Neural crest cell (in vitro differentiated cells): ENCODE data around the gene MYBPC2. TPM values are rescaled to one million over a fixed set of nuclear protein-coding genes. Genes with fewer than 3 reads are reported as not detected.

Source experiments
- DNase-seq: peaks from one replicate; pipeline ENCODE4 v3.0.0; 2021; ENCODE audit warnings: low read depth, mixed read lengths, low spot score
- H3K27ac Mint-ChIP-seq: one replicate; pipeline ENCODE4 v1.8.0; 2021; ENCODE audit warnings: mild to moderate bottlenecking, mixed read lengths; ENCODE audit not compliant: unreplicated experiment
- H3K27me3 Mint-ChIP-seq: 2 replicates; pipeline ENCODE4 v1.8.0; 2021; ENCODE audit warnings: low read depth, mild to moderate bottlenecking, mixed read lengths
- H3K36me3 Mint-ChIP-seq: 2 replicates; pipeline ENCODE4 v1.8.0; 2021; ENCODE audit warnings: low read depth, mild to moderate bottlenecking, mixed read lengths
- H3K4me1 Mint-ChIP-seq: 2 replicates; pipeline ENCODE4 v1.8.0; 2021; ENCODE audit warnings: mixed read lengths
- H3K4me3 Mint-ChIP-seq: one replicate; pipeline ENCODE4 v1.8.0; 2021; ENCODE audit warnings: mild to moderate bottlenecking, mixed read lengths
- H3K9me3 Mint-ChIP-seq: 2 replicates; pipeline ENCODE4 v1.8.0; 2021; ENCODE audit warnings: mixed read lengths
- CTCF ChIP-seq: fragments of 200-600 bp; sonication (generic); conservative IDR thresholded peaks from 2 replicates; pipeline ENCODE4 v1.5.0; 2021; ENCODE audit warnings: antibody characterized with exemption, mild to moderate bottlenecking
- total RNA-seq: library from RNA; stranded (reverse); gene quantifications from 2 replicates; pipeline ENCODE4 v1.2.1, GENCODE V29; 2021

MYBPC2 gene
- total RNA-seq, 1 donor from 2014 or later = not detected

GRCh38 chr19:50412419-50412818 is 20.3 kb upstream of the MYBPC2 start:
- no peak overlapping the region for H3K27ac Mint-ChIP-seq
- no peak overlapping the region for H3K4me3 Mint-ChIP-seq
- TF ChIP-seq CTCF = no peak
- H3K9me3 Mint-ChIP-seq = no peaks in the 10 kb centered on the region
- peaks cover 4% of the 10 kb centered on the region for H3K4me1 Mint-ChIP-seq
- DNase-seq = no peak
- H3K27me3 Mint-ChIP-seq = no peaks in the 10 kb centered on the region
- H3K36me3 Mint-ChIP-seq = peaks cover 3% of the 10 kb centered on the region

DNA sequence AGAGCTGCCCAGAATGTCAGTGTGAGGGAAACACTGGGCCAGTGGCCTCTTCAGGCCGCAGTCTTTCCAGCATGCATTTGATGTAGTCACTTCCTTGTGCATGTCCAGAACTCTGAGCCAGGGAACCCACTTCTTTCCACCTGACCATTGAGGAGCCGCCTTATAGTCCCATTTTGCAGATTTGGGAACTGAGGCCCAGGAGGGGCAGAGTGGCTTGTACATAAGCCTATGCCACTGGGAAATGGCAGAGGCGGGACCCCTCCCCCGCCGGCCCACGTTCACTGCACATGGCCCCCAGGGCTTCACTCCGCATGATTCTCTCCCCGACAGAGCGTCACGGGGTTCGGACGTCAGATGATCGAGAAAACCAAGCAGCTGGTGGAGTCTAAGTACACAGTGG is 19.6 kb upstream of the MYBPC2 start:
- H3K36me3 Mint-ChIP-seq = peaks cover 3% of the 10 kb centered on the region
- H3K27ac Mint-ChIP-seq = no peak overlapping the region

GRCh38 chr19:50413531-50413930 is 19.2 kb upstream of the MYBPC2 start:
- DNase-seq = no peak
- Mint-ChIP-seq H3K27ac (no peak overlapping the region), H3K27me3 (peaks cover 4% of the 10 kb centered on the region), H3K36me3 (peaks cover 3% of the 10 kb centered on the region), H3K9me3 (no peaks in the 10 kb centered on the region), H3K4me1 (peaks cover 4% of the 10 kb centered on the region), H3K4me3 (no peak overlapping the region)
- TF ChIP-seq CTCF = no peak

More for the DNA sequence above, 19.6 kb upstream of the MYBPC2 start:
- no peak for DNase-seq
- TF ChIP-seq CTCF = no peak
- peaks cover 4% of the 10 kb centered on the region for H3K4me1 Mint-ChIP-seq
- no peaks in the 10 kb centered on the region for H3K27me3 Mint-ChIP-seq
- no peaks in the 10 kb centered on the region for H3K9me3 Mint-ChIP-seq
- H3K4me3 Mint-ChIP-seq = no peak overlapping the region

DNA sequence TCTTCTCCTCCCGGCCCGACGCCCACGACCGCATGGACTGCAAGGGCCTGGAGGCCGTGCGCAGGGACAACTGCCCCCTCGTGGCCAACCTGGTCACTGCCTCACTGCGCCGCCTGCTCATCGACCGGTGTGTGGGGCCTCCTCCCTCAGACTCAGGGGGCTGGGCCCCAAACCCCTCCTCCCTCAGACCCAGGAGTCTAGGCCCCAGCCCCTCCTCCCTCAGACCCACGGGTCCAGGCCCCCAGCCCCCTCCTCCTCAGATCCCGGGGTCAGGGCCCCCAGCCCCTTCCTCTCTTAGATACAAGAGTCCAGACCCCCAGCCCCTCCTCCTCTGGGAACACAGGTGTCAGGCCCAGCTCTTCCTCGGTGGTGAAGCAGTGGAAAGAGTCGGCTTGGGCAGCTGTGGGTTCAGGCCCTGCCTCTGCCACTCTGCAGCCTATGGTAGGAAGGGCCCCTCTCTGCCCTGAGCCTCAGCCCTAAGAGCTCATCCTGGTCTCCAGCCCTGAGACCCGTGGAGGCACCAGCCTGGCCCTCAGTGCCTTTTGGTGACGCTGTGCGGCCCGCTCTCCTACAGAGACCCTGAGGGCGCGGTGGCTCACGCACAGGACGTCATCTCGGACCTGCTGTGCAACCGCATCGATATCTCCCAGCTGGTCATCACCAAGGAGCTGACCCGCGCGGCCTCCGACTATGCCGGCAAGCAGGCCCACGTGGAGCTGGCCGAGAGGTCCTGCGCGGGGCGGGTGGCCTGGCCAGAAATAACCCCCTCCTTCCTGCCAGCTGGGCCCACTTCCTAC is 17.6 kb upstream of the MYBPC2 start:
- Mint-ChIP-seq H3K4me3 (peak overlapping the region; percentile 23), H3K9me3 (no peaks in the 10 kb centered on the region), H3K27me3 (peaks cover 19% of the 10 kb centered on the region), H3K27ac (no peak overlapping the region), H3K36me3 (peaks cover 3% of the 10 kb centered on the region), H3K4me1 (peaks cover 13% of the 10 kb centered on the region)
- peak; percentile 83 for TF ChIP-seq CTCF
- DNase-seq = peak; percentile 89

GRCh38 chr19:50415661-50416033 is 17.0 kb upstream of the MYBPC2 start:
- H3K4me1 Mint-ChIP-seq = peaks cover 16% of the 10 kb centered on the region
- TF ChIP-seq CTCF = no peak
- peaks cover 25% of the 10 kb centered on the region for H3K27me3 Mint-ChIP-seq
- no peak for DNase-seq
- no peak overlapping the region for H3K27ac Mint-ChIP-seq
- no peaks in the 10 kb centered on the region for H3K9me3 Mint-ChIP-seq
- peaks cover 3% of the 10 kb centered on the region for H3K36me3 Mint-ChIP-seq
- no peak overlapping the region for H3K4me3 Mint-ChIP-seq
